GM10847 (cell line): ENCODE data around the gene HTRA2.

Experiments
- POLR2A ChIP-seq: IDR thresholded peaks from 2 replicates; pipeline ENCODE4 v1.6.1; 2011; ENCODE audit not compliant: insufficient read length; ENCODE audit errors: extremely low read depth

Gene HTRA2

DNA sequence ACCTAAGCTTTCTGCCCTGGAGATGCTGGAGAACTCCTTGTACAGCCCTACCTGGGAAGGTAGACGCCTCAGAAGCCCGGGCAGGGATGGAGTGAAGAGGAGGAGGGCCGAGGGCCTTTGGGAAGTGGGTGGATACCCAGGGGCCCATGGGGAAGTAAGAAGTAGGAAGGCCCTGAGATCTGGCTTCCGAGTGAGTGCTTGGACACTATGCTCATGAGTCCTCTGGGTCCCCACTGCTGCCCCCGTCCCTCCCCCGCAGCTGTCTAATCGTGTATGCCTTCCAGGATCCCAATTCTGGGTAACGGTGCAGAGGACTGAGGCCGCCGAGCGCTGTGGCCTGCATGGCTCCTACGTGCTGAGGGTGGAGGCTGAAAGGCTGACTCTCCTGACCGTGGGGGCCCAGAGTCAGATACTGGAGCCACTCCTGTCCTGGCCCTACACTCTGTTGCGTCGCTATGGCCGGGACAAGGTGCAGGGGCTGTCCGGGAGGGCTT is 25.9 kb downstream of the HTRA2 start:
- no peak for TF ChIP-seq POLR2A

GRCh38 chr2:74556159-74556558 is 26.4 kb downstream of the HTRA2 start:
- no peak for TF ChIP-seq POLR2A

DNA sequence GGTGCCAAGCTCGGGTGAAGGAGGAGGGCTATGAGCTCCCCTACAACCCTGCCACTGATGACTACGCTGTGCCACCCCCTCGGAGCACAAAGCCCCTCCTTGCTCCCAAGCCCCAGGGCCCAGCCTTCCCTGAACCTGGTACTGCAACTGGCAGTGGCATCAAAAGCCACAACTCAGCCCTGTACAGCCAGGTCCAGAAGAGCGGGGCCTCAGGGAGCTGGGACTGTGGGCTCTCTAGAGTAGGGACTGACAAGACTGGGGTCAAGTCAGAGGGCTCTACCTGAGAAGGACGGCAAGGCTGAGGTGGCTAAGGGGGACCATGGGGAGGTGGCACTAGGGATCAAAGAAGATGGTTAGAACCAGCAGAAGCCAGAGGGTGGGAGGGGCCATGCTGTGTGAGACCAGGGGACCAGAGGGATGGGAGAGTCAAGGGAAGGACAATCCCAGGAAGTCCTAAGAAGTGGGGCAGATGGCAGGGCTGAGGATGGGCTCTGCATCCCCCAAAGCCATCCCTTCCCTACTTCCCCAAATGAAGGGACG is 27.2 kb downstream of the HTRA2 start:
- TF ChIP-seq POLR2A, result no peak

- no peak for TF ChIP-seq POLR2A
These were observed 28.8 kb downstream of the HTRA2 start for GRCh38 chr2:74558284-74559230.

DNA sequence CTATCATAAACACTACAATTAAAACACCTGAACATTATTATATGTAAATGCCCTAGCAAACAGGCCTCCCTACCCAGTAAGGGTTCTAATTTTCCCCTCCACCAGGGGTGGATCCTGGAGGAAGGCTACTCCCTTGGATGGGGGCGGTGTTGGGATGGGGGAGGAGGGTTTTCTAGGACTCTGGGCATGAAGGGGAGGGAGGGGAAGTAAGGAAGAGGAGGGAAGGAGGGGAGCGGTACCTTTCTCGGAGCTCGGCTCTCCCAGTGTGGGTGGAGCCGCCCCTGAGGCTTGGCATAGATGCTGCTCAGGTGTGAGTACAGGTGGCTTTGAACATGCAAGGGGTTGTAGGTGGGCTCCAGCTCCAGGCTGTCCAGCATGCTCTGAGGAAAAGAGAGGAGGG is 30.2 kb downstream of the HTRA2 start:
- TF ChIP-seq POLR2A, result no peak

DNA sequence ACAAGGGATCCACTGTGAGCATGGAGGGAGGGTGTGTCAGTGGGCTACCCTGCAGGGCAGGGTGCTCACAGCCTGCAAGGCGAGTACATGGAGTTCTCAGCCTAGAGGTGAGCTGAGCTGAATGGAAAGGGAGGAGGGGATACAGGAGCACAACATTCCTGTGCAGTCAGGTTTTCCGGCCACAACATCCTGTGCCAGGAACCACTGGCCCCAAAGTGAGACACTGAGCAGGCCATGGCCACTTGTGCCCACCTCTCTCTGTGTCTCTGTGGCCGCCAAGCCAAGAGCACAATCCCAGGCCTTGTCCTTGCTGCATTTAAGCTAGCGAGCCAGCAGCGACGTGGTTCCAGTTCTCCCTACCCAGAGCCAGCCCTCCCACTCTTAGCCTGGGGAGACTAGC is 30.9 kb downstream of the HTRA2 start:
- TF ChIP-seq POLR2A, result no peak

DNA sequence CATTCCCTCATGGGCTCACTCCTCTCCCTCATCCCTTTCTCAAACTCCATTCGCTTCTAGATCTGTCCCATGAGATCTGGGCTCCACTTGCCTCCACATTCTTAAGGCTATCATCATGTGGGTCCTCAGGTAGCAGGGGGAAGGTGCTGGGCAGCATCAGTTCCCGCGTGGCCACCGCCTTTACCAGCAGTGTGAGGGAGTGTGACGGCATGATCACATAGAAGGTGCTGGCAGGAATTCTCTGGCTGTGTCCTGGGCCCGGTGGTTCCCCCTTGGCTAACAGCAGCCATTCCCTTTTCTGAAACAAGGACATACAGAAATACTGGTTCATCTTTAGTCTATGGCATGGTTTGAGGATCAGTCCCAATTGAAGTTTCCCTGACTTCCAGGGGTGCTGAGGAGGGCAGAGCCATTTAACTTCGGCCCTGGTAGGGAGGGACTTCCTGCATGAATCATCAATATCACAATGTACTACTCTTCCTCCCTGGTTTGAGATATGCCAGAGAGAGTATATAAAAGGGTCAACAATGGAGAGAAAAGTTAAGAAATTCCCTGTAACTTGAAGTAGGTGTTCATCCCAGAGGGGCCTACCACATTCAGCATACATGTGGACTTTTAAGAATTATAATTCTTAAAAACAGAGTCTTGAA is 32.5 kb downstream of the HTRA2 start:
- no peak for TF ChIP-seq POLR2A

DNA sequence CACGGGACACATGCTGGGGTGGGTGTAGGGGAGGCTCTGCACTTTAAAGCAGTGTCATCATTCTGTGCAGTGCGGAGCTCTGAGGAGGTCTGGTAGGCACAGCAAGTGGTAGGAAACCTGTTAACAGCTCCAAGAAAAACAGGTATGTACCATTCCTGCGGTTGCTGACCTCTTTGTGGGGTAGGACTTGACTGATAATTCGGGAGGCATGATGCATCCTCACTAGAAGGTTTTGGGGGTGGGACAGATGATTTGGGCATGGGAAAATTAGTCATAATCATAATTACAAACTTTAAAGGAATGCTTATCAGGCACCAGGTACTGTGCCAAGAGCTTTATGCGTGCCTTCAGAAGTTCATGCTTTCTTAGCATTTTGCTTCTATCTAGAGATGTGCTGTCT is 34.5 kb downstream of the HTRA2 start:
- no peak for TF ChIP-seq POLR2A

GRCh38 chr2:74566076-74566753 is 36.5 kb downstream of the HTRA2 start:
- no peak for TF ChIP-seq POLR2A

GRCh38 chr2:74566754-74567085 is 37.0 kb downstream of the HTRA2 start:
- no peak for TF ChIP-seq POLR2A

DNA sequence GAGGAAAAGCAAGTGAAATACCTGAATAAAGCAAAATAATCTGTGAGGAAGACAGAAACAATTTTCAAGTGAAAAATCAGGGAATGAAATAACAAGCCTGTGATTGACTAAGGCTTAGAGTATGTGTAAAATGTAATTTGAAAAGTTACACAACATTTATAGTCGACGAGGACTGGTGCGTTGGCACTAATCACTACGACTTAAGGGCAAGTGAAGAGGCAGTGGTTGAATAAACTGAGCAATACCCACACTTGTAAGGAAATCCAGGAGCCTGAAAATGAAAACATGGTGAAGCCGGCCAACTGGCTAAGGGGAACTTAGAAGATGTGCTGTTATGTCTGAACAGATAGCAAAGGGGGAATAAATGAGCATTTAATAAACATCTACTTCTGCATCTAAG is 38.1 kb downstream of the HTRA2 start:
- no peak for TF ChIP-seq POLR2A

- no peak for TF ChIP-seq POLR2A
These were observed 40.0 kb downstream of the HTRA2 start for GRCh38 chr2:74569686-74570085.

DNA sequence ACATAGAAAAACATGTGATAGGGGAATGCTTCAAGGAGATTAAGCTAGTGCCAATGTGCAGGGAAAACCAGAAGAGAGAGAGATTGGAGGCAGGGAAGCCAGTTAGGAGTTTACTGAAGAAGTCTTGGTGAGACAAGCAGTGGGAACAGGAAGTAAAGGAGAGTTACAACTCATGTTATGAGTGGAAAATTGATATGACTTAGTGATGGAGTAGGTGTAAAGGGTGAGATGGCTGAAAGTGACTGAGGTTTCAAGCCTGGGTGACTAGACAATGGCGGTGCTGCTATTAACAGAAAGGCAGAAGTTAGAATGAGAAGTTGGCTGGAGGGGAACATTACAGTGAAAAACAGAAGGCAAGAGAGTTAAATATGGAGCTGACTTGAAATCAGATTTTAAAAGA is 41.3 kb downstream of the HTRA2 start:
- TF ChIP-seq POLR2A, result no peak

- no peak for TF ChIP-seq POLR2A
These were observed 42.6 kb downstream of the HTRA2 start for GRCh38 chr2:74572178-74572925.

- no peak for TF ChIP-seq POLR2A
These were observed 44.2 kb downstream of the HTRA2 start for GRCh38 chr2:74573747-74574562.

DNA sequence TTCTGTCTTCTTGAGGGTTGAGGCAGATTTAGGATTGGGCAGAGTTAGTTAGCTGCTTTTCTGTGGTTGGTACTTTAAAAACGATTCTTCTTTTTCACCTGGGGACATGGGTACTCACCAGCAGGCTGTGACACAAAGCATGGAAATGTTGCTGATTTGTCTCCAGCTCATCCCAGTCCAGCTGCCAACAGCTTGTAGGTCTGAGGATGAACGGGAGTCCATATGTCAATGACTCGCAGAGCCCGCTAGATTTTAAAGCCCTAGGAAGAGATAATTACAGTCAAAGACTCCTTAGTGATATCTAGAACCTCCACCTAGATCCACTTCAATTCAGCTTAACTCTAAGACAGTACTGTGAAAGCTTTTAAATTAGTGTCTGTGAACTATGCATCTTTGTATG is 45.6 kb downstream of the HTRA2 start:
- no peak for TF ChIP-seq POLR2A
